ENCODE measurements around the gene ZNF823.
A peak's percentile ranks its signal among the peaks of the same experiment; 100 is the strongest.
"Not testable (repeated sequence)": the region's sequence is repeated elsewhere in the genome, so short reads cannot be mapped to it uniquely, and the experiment has no call there.

The ZNF823 gene

DNA sequence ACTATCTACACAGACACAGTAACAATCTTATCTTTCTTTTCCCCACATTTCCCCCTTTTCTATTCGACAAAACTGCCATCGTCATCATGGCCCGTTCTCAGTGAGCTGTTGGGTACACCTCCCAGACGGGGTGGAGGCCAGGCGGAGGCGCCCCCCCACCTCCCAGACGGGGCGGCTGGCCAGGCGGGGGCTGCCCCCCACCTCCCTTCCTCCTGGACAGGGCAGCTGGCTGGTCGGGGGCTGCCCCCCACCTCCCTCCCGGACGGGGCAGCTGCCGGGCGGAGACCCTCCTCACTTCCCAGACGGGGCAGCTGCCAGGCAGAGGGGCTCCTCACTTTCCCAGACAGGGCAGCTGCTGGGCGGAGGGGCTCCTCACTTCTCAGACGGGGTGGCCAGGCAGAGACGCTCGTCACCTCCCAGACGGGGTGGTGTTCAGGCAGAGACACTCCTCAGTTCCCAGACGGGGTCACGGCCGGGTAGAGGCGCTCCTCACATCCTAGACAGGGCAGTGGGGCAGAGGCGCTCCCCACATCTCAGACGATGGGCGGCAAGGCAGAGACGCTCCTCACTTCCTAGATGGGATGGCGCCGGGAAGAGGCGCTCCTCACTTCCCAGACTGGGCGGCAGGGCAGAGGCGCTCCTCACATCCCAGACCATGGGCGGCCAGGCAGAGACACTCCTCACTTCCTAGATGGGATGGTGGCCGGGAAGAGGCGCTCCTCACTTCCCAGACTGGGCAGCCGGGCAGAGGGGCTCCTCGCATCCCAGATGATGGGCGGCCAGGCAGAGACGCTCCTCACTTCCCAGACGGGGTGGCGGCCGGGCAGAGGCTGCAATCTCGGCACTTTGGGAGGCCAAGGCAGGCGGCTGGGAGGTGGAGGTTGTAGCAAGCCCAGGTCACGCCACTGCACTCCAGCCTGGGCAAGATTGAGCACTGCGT, 61.8 kb downstream of the ZNF823 start:
- not testable (repeated sequence) for DNase-seq

DNA sequence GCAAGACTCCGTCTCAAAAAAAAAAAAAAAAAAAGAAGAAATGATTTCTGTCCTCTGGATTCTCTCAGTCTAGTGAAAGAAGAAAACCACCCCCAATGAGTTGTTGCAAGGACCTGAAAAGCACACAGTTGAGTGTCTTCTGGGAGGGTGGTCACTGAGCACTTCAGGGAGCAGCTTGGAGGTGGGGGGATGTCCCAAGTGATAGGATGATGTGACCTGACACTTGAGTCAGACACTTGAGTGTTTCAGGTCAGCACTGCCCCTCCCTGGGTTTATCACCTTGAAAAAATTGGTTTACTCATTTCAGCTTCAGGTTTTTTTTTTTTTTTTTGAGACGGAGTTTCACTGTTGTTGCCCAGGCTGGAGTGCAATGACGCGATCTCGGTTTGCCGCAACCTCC, 63.2 kb downstream of the ZNF823 start:
- DNase-seq, result no peak

DNA sequence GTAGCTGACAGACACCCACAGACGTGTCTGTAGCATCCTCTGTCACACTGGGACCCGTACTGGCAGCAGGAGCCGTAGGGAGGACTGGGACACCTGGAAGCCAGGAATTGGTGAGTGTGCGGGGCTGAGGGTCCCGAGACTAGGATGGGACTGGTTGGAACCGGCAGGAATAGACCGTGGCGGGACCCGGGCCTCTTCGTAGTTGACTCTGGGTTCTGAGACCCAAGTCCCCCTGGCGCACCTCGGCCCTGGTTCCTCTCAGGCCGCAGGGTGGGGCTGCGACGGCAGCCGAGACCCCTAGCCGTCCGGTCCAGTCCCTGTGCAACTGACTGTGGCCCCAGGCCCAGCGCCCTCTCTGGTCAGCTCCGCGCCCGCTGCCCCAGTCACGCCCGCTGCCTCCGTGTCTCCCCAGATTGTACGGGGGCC, 64.7 kb downstream of the ZNF823 start:
- DNase-seq, result no peak

DNA sequence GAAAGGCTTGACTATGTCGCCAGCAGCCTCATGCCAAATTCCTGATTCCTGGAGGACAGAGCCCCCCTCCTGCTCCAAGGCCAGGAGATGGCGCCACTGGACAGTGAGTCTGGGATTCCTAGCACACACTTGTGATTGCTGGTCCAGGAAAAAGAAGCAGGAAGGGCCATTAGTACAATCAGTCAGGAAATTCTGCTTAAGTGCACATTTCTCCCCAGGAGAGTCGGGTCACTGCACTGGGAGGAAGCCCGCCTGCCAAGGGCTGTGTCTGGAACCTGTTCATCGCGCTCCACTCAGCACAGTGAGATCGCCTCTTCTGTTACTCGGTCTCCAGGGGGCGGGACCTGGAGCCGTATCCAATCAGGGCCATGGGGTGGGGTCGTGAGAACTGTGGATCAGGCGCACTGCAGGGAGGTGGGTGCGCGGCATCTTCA, 65.1 kb downstream of the ZNF823 start:
- peak; percentile 55 for DNase-seq
